ENCODE measurements around the gene ASRGL1.

Gene ASRGL1

DNA sequence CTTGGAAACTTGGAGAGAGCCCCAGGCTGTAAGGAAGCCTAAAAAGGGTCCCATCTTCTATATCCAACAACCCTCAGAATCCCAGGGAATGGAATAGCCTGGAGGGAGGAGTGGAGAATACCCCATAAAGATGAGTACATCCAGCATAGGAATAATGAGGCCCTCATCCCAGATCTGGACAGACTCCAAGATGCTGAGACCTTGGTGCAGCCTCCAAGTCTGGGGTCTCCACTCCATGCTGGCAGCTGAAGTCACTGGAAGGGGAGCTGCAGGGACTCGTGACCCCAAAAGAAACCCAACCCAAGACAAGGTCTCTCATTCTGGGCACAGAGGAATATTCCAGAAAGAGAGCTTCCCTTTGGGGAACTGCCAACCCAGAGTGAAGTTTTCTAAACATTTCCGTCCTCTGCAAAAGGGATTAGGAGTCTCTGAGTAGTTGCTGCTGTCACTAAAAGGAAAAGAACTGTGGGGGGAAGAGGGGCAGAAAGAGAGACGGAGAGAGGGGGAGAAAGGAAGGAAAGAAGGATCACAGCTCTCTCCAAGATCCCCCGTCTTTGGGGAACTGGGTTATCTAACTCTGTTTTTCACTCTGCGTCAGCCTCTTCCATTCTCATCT is 82.2 kb downstream of the ASRGL1 start:
- DNase-seq: no peak

- DNase-seq: no peak
Observed at GRCh38 chr11:62419943-62420342, 82.7 kb downstream of the ASRGL1 start.

GRCh38 chr11:62420882-62421281 is 83.6 kb downstream of the ASRGL1 start:
- DNase-seq: no peak

- no peak for DNase-seq
Observed at GRCh38 chr11:62421996-62422395, 84.7 kb downstream of the ASRGL1 start.

- DNase-seq: no peak
Observed at GRCh38 chr11:62423012-62423411, 85.8 kb downstream of the ASRGL1 start.

GRCh38 chr11:62427630-62428233 is 90.5 kb downstream of the ASRGL1 start:
- DNase-seq: no peak

GRCh38 chr11:62428871-62429560 is 91.8 kb downstream of the ASRGL1 start:
- DNase-seq: no peak

- no peak for DNase-seq
Observed at GRCh38 chr11:62430425-62430824, 93.2 kb downstream of the ASRGL1 start.

GRCh38 chr11:62431171-62431901 is 94.1 kb downstream of the ASRGL1 start:
- DNase-seq: no peak

DNA sequence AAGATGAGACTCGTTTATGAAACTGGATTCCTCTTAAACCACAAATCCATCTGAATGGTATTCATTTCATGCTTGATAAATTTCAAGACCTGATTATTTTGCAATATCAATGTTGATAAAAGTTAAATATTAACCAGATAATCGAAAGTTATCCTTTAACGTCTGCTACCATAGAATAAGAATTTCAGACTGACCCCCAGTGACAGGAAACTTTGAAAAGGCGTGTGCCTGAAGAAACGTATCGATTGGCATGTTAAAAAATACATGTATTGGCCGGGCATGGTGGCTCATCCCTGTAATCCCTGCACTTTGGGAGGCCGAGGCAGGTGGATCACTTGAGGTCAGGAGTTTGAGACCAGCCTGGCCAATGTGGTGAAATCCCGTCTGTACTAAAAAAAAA is 95.4 kb downstream of the ASRGL1 start:
- no peak for DNase-seq

GRCh38 chr11:62433141-62433903 is 96.1 kb downstream of the ASRGL1 start:
- no peak for DNase-seq

GRCh38 chr11:62433904-62434276 is 96.6 kb downstream of the ASRGL1 start:
- no peak for DNase-seq

GRCh38 chr11:62435846-62436660 is 98.8 kb downstream of the ASRGL1 start:
- DNase-seq: no peak

DNA sequence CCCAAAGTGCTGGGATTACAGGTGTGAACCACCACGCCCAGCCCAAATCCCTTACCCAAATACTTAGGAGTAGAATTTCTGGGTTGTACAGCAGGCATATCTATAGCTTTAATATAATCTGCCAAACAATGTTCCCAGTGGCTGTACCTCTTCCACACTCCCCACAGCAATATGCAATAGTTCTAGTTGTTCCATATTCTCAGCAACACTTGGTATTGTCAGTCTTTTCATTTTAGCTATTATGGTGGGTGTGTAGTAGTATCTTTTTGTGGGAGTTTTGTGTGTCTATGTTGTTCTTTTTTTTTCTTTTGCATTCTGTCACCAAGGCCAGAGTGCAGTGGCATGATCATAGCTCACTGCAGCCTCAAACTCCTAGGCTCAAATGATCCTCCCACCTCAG is 100.4 kb downstream of the ASRGL1 start:
- DNase-seq: no peak

DNA sequence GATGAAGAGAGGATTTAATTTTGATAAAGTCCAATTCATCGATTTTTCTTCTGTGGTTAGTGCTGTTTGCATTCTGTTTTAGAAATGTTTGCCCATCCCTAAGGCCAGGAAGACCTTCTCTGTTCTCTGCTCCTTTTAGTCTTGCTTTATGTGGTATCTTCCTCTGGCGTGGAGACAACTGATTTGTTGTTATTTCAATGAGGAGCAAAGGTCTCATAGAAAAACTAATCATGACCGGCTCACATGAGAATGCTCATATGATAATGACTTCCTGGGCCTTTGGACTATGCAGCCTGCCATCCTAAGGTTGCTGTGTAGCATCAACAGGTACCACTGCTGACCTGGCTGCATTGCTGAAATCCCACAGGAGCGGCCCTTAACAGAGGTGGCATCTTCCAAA is 101.4 kb downstream of the ASRGL1 start:
- no peak for DNase-seq

- DNase-seq: no peak
Observed at GRCh38 chr11:62439785-62440602, 102.7 kb downstream of the ASRGL1 start.
